Measurements from ENCODE around the gene FAM9B.

DNA sequence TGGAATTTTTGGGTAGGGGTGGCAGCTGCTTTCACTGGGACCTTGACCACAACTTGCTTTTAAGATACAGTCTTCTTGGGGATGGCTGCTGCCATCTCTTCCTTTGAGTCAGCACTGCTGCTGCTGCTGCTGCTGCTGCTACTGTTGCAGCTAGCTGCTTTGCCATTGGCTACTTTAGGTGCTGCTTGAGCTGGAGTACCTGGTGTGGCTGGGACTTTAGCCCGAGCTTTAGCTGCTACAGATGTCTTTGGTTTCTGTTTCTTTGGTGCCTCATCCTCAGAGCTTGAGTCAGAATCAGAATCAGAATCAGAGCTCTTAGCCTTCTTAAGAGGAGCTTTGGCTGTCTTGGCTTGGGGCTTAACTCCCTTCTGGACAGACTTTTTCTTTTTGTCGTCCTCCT is 52.2 kb downstream of the FAM9B start:
- TF ChIP-seq, protein P1, sequence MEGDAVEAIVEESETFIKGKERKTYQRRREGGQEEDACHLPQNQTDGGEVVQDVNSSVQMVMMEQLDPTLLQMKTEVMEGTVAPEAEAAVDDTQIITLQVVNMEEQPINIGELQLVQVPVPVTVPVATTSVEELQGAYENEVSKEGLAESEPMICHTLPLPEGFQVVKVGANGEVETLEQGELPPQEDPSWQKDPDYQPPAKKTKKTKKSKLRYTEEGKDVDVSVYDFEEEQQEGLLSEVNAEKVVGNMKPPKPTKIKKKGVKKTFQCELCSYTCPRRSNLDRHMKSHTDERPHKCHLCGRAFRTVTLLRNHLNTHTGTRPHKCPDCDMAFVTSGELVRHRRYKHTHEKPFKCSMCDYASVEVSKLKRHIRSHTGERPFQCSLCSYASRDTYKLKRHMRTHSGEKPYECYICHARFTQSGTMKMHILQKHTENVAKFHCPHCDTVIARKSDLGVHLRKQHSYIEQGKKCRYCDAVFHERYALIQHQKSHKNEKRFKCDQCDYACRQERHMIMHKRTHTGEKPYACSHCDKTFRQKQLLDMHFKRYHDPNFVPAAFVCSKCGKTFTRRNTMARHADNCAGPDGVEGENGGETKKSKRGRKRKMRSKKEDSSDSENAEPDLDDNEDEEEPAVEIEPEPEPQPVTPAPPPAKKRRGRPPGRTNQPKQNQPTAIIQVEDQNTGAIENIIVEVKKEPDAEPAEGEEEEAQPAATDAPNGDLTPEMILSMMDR (IDR thresholded peaks at IDR 0.05): no peak
- TF ChIP-seq SIN3A (IDR thresholded peaks at IDR 0.05; ENCODE audit: borderline replicate concordance, insufficient read depth, low read depth, low read length): no peak
- TF ChIP-seq POLR2AphosphoS5 (IDR thresholded peaks at IDR 0.05; ENCODE audit: low read depth, low read length): no peak
- TF ChIP-seq, protein P2, sequence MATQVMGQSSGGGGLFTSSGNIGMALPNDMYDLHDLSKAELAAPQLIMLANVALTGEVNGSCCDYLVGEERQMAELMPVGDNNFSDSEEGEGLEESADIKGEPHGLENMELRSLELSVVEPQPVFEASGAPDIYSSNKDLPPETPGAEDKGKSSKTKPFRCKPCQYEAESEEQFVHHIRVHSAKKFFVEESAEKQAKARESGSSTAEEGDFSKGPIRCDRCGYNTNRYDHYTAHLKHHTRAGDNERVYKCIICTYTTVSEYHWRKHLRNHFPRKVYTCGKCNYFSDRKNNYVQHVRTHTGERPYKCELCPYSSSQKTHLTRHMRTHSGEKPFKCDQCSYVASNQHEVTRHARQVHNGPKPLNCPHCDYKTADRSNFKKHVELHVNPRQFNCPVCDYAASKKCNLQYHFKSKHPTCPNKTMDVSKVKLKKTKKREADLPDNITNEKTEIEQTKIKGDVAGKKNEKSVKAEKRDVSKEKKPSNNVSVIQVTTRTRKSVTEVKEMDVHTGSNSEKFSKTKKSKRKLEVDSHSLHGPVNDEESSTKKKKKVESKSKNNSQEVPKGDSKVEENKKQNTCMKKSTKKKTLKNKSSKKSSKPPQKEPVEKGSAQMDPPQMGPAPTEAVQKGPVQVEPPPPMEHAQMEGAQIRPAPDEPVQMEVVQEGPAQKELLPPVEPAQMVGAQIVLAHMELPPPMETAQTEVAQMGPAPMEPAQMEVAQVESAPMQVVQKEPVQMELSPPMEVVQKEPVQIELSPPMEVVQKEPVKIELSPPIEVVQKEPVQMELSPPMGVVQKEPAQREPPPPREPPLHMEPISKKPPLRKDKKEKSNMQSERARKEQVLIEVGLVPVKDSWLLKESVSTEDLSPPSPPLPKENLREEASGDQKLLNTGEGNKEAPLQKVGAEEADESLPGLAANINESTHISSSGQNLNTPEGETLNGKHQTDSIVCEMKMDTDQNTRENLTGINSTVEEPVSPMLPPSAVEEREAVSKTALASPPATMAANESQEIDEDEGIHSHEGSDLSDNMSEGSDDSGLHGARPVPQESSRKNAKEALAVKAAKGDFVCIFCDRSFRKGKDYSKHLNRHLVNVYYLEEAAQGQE (IDR thresholded peaks at IDR 0.05; ENCODE audit: insufficient read depth in 1 of 2, low read depth in 2 of 2, low read length in 1 of 2): no peak

All from Panc1 (cell line).